K562 (cell line): ENCODE data around the gene ATG4D. TPM values are rescaled to one million over a fixed set of nuclear protein-coding genes. Genes with fewer than 3 reads are reported as not detected.

Experiments
- CBX5 ChIP-seq: IDR thresholded peaks from 2 replicates; pipeline ENCODE4 v1.6.1; 2014; ENCODE audit warnings: low read depth, borderline replicate concordance
- FOXK1 ChIP-seq: sonication (generic); formaldehyde crosslinking; IDR thresholded peaks from 2 replicates; pipeline ENCODE4 v1.8.0; 2022; ENCODE audit warnings: missing genetic modification reagents, mild to moderate bottlenecking, borderline replicate concordance
- HDAC3 ChIP-seq: fragments of 450-650 bp; IDR thresholded peaks from 2 replicates; pipeline ENCODE4 v1.6.1; 2018; ENCODE audit warnings: borderline replicate concordance, mild to moderate bottlenecking, moderate library complexity; ENCODE audit not compliant: partially characterized antibody
- JUND ChIP-seq, 2 experiments: IDR thresholded peaks; 2 replicates in 1 of 2; 3 replicates in 1 of 2; pipeline ENCODE4 v1.6.1; 2011; ENCODE audit warnings: borderline replicate concordance in 2 of 2, low read depth in 2 of 2, low read length in 2 of 2, improper control_type of control experiment in 1 of 2, missing biosample characterization in 1 of 2, missing genetic modification characterization in 1 of 2, missing genetic modification reagents in 1 of 2
- KDM1A ChIP-seq, 2 experiments: fragments of 450-650 bp; IDR thresholded peaks; 2 replicates each; pipeline ENCODE4 v1.6.1; 2016; ENCODE audit warnings: mild to moderate bottlenecking in 2 of 2
- NONO ChIP-seq, 2 experiments: fragments of 200-400 bp in 1 of 2; fragments of 450-650 bp in 1 of 2; formaldehyde crosslinking in 1 of 2; IDR thresholded peaks; 2 replicates each; pipeline ENCODE4 v1.6.1; 2017; ENCODE audit warnings: low read depth in 2 of 2, mild to moderate bottlenecking in 2 of 2, moderate library complexity in 2 of 2, low read length in 1 of 2
- NR2C1 ChIP-seq, 2 experiments: fragments of 450-650 bp; IDR thresholded peaks; 2 replicates each; pipeline ENCODE4 v1.6.1; 2017; ENCODE audit warnings: mild to moderate bottlenecking in 2 of 2, antibody characterized with exemption in 1 of 2, inconsistent platforms in 1 of 2, missing compliant biosample characterization in 1 of 2, missing genetic modification characterization in 1 of 2
- SRF ChIP-seq, 2 experiments: fragments of 250-450, 450-650 bp in 1 of 2; sonication (Bioruptor Pico) in 1 of 2; sonication (generic) in 1 of 2; formaldehyde crosslinking; IDR thresholded peaks; 2 replicates each; pipeline versions ENCODE4 v1.5.0 to v1.5.1; 2020 to 2022; ENCODE audit warnings: mild to moderate bottlenecking in 1 of 2, missing genetic modification reagents in 1 of 2
- TARDBP ChIP-seq: fragments of 450-650 bp; IDR thresholded peaks from 2 replicates; pipeline ENCODE4 v1.6.1; 2016
- TBL1XR1 ChIP-seq, 2 experiments: IDR thresholded peaks; 2 replicates each; pipeline ENCODE4 v1.6.1; 2012; ENCODE audit warnings: improper control_type of control experiment in 2 of 2, low read length in 2 of 2, mild to moderate bottlenecking in 1 of 2
- TEAD4 ChIP-seq, 2 experiments: sonication (generic) in 1 of 2; formaldehyde crosslinking in 1 of 2; IDR thresholded peaks; 2 replicates each; pipeline versions ENCODE4 v1.6.1 to v1.8.0; 2012 to 2022; ENCODE audit warnings: borderline replicate concordance in 1 of 2, inconsistent platforms in 1 of 2, low read length in 1 of 2, mild to moderate bottlenecking in 1 of 2, missing genetic modification reagents in 1 of 2
- ZNF347 ChIP-seq: fragments of 450-650 bp; formaldehyde crosslinking; IDR thresholded peaks from 2 replicates; pipeline ENCODE4 v1.4.0; 2020; ENCODE audit warnings: low read depth, mild to moderate bottlenecking, moderate library complexity
- ZSCAN29 ChIP-seq: fragments of 450-650 bp; IDR thresholded peaks from 2 replicates; pipeline ENCODE4 v1.6.1; 2017
- polyA plus RNA-seq, 8 experiments: library from polyadenylated mRNA; depleted of rRNA in 4 of 8; stranded (reverse) in 5 of 8; unstranded in 3 of 8; fragments of >200 nt; fragmentation: Nextera tagmentation in 2 of 8; fragmentation: Illumina TruSeq in 1 of 8; extraction: Ambion mirVana in 2 of 8; extraction: Trizol in 1 of 8; gene quantifications; 2 replicates each; pipeline versions ENCODE4 v1.2.1 to v1.2.3, GENCODE V29; 2011 to 2014; ENCODE audit warnings: inconsistent platforms in 1 of 8, missing spikeins in 1 of 8
- total RNA-seq, 7 experiments: library from RNA; depleted of rRNA in 6 of 7; stranded (reverse); fragments of >200 nt in 6 of 7; fragmentation: Illumina TruSeq in 2 of 7; extraction: Trizol in 2 of 7; gene quantifications; 2 replicates each; pipeline versions ENCODE4 v1.2.1 to v1.2.3, GENCODE V29; 2011 to 2021; ENCODE audit warnings: low replicate concordance in 1 of 7
- TF ChIP-seq, protein P1 (sequence below), 2 experiments: fragments of 450-650 bp; formaldehyde crosslinking in 1 of 2; IDR thresholded peaks; 2 replicates each; pipeline versions ENCODE4 v1.4.0 to v1.6.1; 2014 to 2020; ENCODE audit warnings: mild to moderate bottlenecking in 2 of 2, borderline replicate concordance in 1 of 2, low read depth in 1 of 2
- TF ChIP-seq, protein P2 (sequence below): fragments of 250-450 bp; sonication (Bioruptor Pico); IDR thresholded peaks from 2 replicates; pipeline ENCODE4 v1.5.0; 2020; ENCODE audit warnings: mild to moderate bottlenecking
- TF ChIP-seq, protein P3 (sequence below): sonication (generic); IDR thresholded peaks from 2 replicates; pipeline ENCODE4 v1.6.1; 2016

The ATG4D gene
- total and polyA plus RNA-seq, 9 of the 15 experiments (the other 6 are each of a cell fraction or from before 2014, with no cell fraction given) = 0.51 to 66.1 (median 22.9) TPM

DNA sequence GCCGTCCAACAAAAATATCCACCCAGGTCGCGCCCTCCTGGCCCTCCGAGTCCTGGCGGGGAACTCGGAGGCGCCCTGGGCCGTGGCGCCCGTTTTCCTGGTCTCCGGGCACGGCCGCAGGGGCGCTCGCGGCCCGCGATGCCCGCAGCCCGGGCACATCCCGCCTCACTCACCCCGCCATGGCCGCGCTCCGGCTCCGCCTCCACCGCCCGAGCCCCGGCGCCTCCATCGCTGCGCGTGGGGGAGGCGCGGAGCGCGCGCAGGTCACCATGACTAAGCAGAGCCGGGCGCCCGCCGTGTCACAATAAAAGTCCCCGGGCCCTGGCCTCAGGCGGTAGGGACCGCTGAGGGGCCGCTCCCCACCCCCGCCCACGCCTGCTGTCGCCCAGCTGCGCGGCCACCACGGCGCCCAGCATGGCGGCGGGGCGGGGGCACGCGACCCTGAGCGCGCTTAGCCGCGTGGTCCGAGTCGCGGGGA is 41.1 kb upstream of the ATG4D start (continued):
- TF ChIP-seq FOXK1 (CRISPR knock-in tag) = no peak
- no peak; the same call in 1 of the 2 replicates for TF ChIP-seq ZSCAN29
- TF ChIP-seq ZNF347 (CRISPR knock-in tag) = no peak
- peak; percentile 65; the same call in 1 of the 2 replicates for TF ChIP-seq TARDBP
- no peak for TF ChIP-seq CBX5
- no peak for TF ChIP-seq KDM1A (IDR thresholded peaks at IDR 0.05)
- no peak for TF ChIP-seq NR2C1 (IDR thresholded peaks at IDR 0.05)
- TF ChIP-seq NR2C1 (tag; IDR thresholded peaks at IDR 0.05) = no peak
- TF ChIP-seq SRF (CRISPR knock-in tag; IDR thresholded peaks at IDR 0.05) = no peak
- TF ChIP-seq, protein P1, sequence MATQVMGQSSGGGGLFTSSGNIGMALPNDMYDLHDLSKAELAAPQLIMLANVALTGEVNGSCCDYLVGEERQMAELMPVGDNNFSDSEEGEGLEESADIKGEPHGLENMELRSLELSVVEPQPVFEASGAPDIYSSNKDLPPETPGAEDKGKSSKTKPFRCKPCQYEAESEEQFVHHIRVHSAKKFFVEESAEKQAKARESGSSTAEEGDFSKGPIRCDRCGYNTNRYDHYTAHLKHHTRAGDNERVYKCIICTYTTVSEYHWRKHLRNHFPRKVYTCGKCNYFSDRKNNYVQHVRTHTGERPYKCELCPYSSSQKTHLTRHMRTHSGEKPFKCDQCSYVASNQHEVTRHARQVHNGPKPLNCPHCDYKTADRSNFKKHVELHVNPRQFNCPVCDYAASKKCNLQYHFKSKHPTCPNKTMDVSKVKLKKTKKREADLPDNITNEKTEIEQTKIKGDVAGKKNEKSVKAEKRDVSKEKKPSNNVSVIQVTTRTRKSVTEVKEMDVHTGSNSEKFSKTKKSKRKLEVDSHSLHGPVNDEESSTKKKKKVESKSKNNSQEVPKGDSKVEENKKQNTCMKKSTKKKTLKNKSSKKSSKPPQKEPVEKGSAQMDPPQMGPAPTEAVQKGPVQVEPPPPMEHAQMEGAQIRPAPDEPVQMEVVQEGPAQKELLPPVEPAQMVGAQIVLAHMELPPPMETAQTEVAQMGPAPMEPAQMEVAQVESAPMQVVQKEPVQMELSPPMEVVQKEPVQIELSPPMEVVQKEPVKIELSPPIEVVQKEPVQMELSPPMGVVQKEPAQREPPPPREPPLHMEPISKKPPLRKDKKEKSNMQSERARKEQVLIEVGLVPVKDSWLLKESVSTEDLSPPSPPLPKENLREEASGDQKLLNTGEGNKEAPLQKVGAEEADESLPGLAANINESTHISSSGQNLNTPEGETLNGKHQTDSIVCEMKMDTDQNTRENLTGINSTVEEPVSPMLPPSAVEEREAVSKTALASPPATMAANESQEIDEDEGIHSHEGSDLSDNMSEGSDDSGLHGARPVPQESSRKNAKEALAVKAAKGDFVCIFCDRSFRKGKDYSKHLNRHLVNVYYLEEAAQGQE (IDR thresholded peaks at IDR 0.05; ENCODE audit: borderline replicate concordance) = peak; percentile 11
- TF ChIP-seq, protein P1 (CRISPR knock-in tag; IDR thresholded peaks at IDR 0.05; ENCODE audit: low read depth) = 0 out of 2 replicates have a peak, but pooled peaks have one; percentile 50
- TF ChIP-seq, protein P2, sequence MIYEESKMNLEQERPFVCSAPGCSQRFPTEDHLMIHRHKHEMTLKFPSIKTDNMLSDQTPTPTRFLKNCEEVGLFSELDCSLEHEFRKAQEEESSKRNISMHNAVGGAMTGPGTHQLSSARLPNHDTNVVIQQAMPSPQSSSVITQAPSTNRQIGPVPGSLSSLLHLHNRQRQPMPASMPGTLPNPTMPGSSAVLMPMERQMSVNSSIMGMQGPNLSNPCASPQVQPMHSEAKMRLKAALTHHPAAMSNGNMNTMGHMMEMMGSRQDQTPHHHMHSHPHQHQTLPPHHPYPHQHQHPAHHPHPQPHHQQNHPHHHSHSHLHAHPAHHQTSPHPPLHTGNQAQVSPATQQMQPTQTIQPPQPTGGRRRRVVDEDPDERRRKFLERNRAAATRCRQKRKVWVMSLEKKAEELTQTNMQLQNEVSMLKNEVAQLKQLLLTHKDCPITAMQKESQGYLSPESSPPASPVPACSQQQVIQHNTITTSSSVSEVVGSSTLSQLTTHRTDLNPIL = no peak
- TF ChIP-seq JUND (IDR thresholded peaks at IDR 0.05; ENCODE audit: borderline replicate concordance, low read depth, low read length) = peak; percentile 77
- TF ChIP-seq JUND (tag; IDR thresholded peaks at IDR 0.05; ENCODE audit: borderline replicate concordance, low read depth, low read length) = peak; percentile 36; the same call in 1 of the 3 replicates
- TF ChIP-seq TEAD4 (IDR thresholded peaks at IDR 0.05; ENCODE audit: low read length) = peak; percentile 16; the same call in 1 of the 2 replicates
- no peak; the same call in 1 of the 2 replicates for TF ChIP-seq TEAD4 (CRISPR knock-in tag; IDR thresholded peaks at IDR 0.05; ENCODE audit: borderline replicate concordance)
- no peak for TF ChIP-seq HDAC3
- TF ChIP-seq TBL1XR1 (IDR thresholded peaks at IDR 0.05; ENCODE audit: low read length in 2 of 2) = peak; percentile 61 to 71
- TF ChIP-seq, protein P3, sequence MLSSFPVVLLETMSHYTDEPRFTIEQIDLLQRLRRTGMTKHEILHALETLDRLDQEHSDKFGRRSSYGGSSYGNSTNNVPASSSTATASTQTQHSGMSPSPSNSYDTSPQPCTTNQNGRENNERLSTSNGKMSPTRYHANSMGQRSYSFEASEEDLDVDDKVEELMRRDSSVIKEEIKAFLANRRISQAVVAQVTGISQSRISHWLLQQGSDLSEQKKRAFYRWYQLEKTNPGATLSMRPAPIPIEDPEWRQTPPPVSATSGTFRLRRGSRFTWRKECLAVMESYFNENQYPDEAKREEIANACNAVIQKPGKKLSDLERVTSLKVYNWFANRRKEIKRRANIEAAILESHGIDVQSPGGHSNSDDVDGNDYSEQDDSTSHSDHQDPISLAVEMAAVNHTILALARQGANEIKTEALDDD = no peak
- TF ChIP-seq NONO (IDR thresholded peaks at IDR 0.05; ENCODE audit: low read depth in 2 of 2, low read length in 1 of 2) = peak; percentile 85 to 88; a peak in 2 of 4 replicates
